ENCODE data around the gene COMMD10. TPM values are rescaled to one million over a fixed set of nuclear protein-coding genes. Genes with fewer than 3 reads are reported as not detected.
"Not testable (repeated sequence)": the region's sequence is repeated elsewhere in the genome, so short reads cannot be mapped to it uniquely, and the experiment has no call there.

The COMMD10 gene
- total RNA-seq, 1 experiment from 2014 or later: 39.8 TPM

DNA sequence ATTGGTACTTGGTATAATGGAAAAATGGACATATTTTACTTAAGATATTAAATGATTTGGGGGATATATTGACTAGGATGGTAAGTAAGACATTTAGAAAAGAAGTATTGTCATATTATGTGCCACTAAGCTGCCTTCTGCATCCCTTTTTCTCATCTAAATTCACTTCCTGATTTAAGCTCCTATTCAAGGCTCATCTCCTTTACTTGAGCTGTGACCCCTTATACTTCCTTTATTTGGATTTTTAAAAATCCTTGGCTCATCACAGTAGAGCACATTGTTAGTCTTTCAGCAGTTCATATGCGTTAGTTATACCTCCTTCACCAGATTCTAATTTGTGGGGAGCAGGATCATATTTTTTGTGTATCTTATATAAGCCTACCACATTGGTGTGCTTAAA lies 6.6 kb downstream of the COMMD10 start:
- H3K4me3 Mint-ChIP-seq (ENCODE audit: low read depth, unreplicated experiment): no peak overlapping the region
- TF ChIP-seq, protein P1, sequence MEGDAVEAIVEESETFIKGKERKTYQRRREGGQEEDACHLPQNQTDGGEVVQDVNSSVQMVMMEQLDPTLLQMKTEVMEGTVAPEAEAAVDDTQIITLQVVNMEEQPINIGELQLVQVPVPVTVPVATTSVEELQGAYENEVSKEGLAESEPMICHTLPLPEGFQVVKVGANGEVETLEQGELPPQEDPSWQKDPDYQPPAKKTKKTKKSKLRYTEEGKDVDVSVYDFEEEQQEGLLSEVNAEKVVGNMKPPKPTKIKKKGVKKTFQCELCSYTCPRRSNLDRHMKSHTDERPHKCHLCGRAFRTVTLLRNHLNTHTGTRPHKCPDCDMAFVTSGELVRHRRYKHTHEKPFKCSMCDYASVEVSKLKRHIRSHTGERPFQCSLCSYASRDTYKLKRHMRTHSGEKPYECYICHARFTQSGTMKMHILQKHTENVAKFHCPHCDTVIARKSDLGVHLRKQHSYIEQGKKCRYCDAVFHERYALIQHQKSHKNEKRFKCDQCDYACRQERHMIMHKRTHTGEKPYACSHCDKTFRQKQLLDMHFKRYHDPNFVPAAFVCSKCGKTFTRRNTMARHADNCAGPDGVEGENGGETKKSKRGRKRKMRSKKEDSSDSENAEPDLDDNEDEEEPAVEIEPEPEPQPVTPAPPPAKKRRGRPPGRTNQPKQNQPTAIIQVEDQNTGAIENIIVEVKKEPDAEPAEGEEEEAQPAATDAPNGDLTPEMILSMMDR (IDR thresholded peaks at IDR 0.05; ENCODE audit: unreplicated experiment): no peak
- CTCF ChIA-PET: no interaction called here
- no TSS peak for BruUV-seq (replicated peaks)
- H3K27me3 Mint-ChIP-seq (ENCODE audit: unreplicated experiment): no peaks in the 10 kb centered on the region
- no peak for DNase-seq
- intact Hi-C loops (cut with micrococcal nuclease; ENCODE audit: unreplicated experiment): no loop called here
- H3K4me1 Mint-ChIP-seq (ENCODE audit: low read depth, unreplicated experiment): peaks cover 7% of the 10 kb centered on the region
- H3K27ac Mint-ChIP-seq (ENCODE audit: unreplicated experiment): no peak overlapping the region
- no peaks in the 10 kb centered on the region for H3K36me3 Mint-ChIP-seq (ENCODE audit: insufficient read depth, unreplicated experiment)
- no peaks in the 10 kb centered on the region for H3K9me3 Mint-ChIP-seq (ENCODE audit: low read depth, unreplicated experiment)

DNA sequence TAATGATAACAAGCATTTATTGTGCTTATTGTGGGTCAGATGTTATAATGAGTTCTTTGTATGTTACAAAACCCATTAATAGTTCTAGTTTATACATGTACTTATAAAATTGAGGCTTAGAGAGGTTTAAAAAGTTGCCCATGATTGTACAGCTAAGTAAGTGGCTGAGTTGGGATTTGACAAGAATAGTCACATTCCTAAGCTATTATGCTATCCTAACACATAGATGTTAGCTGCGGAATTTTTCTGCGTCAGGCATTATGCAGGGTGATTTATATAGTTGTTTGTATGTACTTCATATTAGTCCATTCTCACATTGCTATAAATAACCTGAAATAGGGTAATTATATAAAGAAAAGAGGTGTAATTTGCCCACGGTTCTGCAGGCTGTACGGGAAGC lies 12.5 kb downstream of the COMMD10 start:
- no peak overlapping the region for H3K4me3 Mint-ChIP-seq (ENCODE audit: low read depth, unreplicated experiment)
- H3K4me1 Mint-ChIP-seq (ENCODE audit: low read depth, unreplicated experiment): no peaks in the 10 kb centered on the region
- no peaks in the 10 kb centered on the region for H3K27me3 Mint-ChIP-seq (ENCODE audit: unreplicated experiment)
- H3K27ac Mint-ChIP-seq (ENCODE audit: unreplicated experiment): no peak overlapping the region
- intact Hi-C loops (cut with micrococcal nuclease; ENCODE audit: unreplicated experiment): no loop called here
- no peaks in the 10 kb centered on the region for H3K36me3 Mint-ChIP-seq (ENCODE audit: insufficient read depth, unreplicated experiment)
- DNase-seq: no peak
- CTCF ChIA-PET: no interaction called here
- H3K9me3 Mint-ChIP-seq (ENCODE audit: low read depth, unreplicated experiment): no peaks in the 10 kb centered on the region
- no TSS peak for BruUV-seq (replicated peaks)
- TF ChIP-seq, protein P1 (IDR thresholded peaks at IDR 0.05; ENCODE audit: unreplicated experiment): no peak

DNA sequence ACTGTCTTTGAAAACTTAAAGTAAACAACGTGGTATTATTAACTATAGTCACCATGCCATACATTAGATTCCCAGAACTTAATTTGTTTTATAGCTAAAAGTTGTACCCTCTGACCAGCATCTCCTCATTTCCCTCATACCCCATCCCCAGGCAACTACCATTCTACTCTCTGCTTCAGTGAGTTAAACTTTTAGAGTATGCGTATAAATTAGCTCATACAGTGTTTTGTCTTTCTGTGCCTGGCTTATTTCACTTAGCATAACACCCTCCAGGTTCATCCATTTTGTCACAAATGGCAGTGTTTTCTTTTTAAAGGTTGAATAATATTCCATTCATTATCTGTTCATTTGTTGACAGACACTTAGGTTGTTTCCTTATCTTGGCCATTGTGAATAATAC lies 14.2 kb downstream of the COMMD10 start:
- Mint-ChIP-seq H3K4me3 (ENCODE audit: low read depth, unreplicated experiment) (no peak overlapping the region), H3K36me3 (ENCODE audit: insufficient read depth, unreplicated experiment) (no peaks in the 10 kb centered on the region), H3K4me1 (ENCODE audit: low read depth, unreplicated experiment) (no peaks in the 10 kb centered on the region), H3K27me3 (ENCODE audit: unreplicated experiment) (no peaks in the 10 kb centered on the region), H3K9me3 (ENCODE audit: low read depth, unreplicated experiment) (no peaks in the 10 kb centered on the region), H3K27ac (ENCODE audit: unreplicated experiment) (no peak overlapping the region)
- intact Hi-C loops (cut with micrococcal nuclease; ENCODE audit: unreplicated experiment): no loop called here
- BruUV-seq (replicated peaks): no TSS peak
- TF ChIP-seq, protein P1 (IDR thresholded peaks at IDR 0.05; ENCODE audit: unreplicated experiment): no peak
- DNase-seq: no peak
- CTCF ChIA-PET: no interaction called here

DNA sequence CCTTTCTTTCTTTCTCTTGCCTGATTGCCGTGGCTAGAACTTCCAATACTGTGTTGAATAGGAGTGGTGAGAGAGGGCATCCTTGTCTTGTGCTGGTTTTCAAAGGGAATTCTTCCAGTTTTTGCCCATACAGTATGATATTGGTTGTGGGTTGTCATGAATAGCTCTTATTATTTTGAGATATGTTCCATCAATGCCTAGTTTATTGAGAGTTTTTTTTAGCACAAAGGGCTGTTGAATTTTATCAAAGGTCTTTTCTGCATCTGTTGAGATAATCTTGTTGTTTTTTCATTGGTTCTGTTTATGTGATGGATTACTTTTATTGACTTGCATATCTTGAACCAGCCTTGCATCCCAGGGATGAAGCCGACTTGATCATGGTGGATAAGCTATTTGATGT lies 20.1 kb downstream of the COMMD10 start:
- H3K4me1 Mint-ChIP-seq (ENCODE audit: low read depth, unreplicated experiment); H3K27me3 Mint-ChIP-seq (ENCODE audit: unreplicated experiment); BruUV-seq (replicated peaks); H3K4me3 Mint-ChIP-seq (ENCODE audit: low read depth, unreplicated experiment); DNase-seq; H3K36me3 Mint-ChIP-seq (ENCODE audit: insufficient read depth, unreplicated experiment); H3K9me3 Mint-ChIP-seq (ENCODE audit: low read depth, unreplicated experiment); intact Hi-C loops (cut with micrococcal nuclease; ENCODE audit: unreplicated experiment); H3K27ac Mint-ChIP-seq (ENCODE audit: unreplicated experiment); CTCF ChIA-PET: not testable (repeated sequence)

DNA sequence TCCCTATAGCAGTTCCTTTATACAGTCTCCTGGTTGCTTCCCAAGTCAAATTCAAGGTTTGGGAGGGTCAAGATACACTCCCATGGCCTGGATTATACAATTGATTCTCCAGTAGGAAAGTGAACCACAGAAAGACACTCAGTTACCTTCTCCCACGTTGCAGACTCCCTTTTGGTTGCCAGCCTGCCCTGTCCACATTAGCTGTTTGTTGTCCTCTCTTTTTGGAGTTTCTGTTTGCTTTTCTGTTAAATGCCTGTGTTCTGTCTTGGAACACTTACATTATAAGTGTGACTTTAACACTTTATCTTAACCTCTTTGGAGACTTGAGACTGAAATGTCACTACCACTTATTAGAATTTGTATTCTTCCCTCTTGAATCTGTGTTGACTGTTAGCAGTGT lies 30.3 kb downstream of the COMMD10 start:
- H3K36me3 Mint-ChIP-seq (ENCODE audit: insufficient read depth, unreplicated experiment): no peaks in the 10 kb centered on the region
- H3K4me3 Mint-ChIP-seq (ENCODE audit: low read depth, unreplicated experiment): no peak overlapping the region
- no peaks in the 10 kb centered on the region for H3K27me3 Mint-ChIP-seq (ENCODE audit: unreplicated experiment)
- CTCF ChIA-PET: no interaction called here
- DNase-seq: no peak
- BruUV-seq (replicated peaks): no TSS peak
- no peak overlapping the region for H3K27ac Mint-ChIP-seq (ENCODE audit: unreplicated experiment)
- TF ChIP-seq, protein P1 (IDR thresholded peaks at IDR 0.05; ENCODE audit: unreplicated experiment): no peak
- no peaks in the 10 kb centered on the region for H3K4me1 Mint-ChIP-seq (ENCODE audit: low read depth, unreplicated experiment)
- intact Hi-C loops (cut with micrococcal nuclease; ENCODE audit: unreplicated experiment): no loop called here
- H3K9me3 Mint-ChIP-seq (ENCODE audit: low read depth, unreplicated experiment): peaks cover 6% of the 10 kb centered on the region

Data from Calu3 (cell line).